Measurements from ENCODE around the gene SIRPB1.
"Not testable (repeated sequence)": the region's sequence is repeated elsewhere in the genome, so short reads cannot be mapped to it uniquely, and the experiment has no call there.

Gene SIRPB1

DNA sequence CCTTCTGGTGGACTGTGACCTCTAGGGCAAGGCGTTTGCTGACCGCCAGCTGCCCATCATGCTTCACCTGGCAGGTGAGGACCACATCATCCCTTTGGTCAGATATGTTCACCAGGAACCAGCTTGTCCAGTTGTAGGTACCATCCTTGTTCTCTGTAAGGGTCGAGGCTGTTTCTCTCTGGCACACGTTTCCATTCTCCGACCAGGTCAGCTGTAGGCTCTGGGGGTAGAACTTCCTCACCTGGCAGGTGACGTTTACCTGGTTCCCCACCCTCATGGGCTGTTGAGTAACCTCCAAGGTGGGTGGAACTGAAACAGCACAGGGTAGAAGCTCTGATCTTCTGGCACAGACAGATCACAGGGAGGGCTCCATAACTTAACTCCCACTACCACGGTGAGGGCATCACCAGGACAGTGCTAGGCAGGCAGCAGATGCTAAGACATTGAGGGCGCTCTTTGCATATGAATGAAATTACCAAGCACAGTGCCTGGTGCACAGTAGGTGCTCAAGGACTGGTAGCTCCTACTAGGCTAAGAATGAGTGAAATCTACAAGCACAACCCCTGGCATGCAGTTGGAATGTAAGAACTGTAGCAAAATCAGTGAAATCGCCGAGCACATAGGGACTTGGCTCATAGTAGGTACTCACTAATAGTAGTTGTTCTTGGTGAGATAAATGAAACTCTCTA, 15.6 kb upstream of the SIRPB1 start:
- DNase-seq = no peak

DNA sequence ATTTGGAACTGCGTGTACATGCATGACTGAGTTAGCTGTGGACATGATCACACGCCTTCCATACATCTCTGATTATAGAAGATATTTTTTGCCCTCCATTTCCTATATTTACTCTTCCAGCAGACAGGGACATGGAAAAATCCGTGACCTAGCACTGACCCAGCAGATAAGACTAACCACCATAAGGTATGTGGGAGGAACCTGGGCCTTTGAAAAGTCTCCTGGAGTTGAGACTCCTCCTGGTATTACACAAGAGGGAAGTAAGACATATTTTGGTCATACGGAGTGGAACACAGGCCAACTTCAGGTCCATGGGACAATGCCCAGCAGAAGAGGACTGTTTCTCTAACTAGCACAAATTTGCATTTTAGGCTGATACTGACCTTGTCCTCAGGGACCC, 13.7 kb upstream of the SIRPB1 start:
- DNase-seq = no peak

DNA sequence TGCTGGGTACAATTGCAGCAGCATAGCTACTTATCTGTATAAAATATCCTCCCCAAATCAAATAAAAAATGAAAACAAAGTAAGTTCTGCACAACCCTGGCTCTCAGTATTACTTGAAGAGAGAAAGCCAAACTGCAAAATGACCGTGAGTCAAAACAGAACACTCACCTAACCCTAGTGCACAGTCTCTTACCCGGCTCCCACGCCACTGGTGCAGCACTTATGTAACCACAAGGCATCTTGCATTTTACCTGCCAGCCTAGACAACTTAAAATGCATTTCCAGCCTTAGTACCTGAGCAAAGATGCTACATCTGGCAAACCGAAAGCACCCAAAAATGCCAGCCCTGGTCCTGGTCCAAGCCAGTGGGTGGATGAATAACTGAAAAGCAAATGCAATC, 12.4 kb upstream of the SIRPB1 start:
- peak; percentile 43 to 48 for DNase-seq

DNA sequence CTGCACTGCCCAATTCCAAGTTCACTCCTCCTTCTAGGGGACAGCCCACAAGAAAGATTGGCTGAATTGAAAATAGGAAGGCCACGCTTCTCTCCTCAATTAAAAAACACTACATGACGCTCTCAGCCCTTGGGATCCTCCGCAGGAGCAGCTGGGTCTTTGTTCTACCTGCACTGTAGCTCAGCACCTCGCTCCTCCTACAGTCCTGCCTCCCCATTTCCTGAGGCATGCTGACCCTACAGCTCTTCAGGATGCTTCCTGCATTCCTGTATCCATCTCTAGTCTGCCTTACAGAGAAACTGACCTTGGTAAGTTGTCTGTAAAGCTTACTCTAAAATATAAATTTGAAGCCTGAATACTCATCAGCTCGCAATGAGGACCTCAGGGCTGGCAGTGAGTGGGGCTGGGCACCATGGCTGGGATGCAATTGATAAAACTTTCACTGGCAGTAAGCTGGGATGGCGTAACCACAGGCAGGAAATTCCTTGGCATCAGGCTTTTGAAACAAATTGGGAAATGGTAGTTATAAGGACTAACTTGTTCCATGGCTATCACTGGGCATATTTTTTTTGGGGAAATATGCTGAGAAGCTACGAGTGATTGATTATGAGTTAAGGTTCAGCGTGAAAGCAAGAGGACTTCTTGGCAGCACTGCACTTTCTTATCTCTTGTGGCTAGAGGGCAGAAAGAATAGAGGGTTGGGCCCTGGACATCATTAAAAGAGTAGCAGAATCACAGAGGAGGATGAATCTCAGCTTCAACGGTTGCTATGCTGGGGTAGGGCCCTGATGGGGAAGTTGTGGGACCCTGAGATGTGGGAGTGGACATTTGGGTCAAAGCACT, 11.7 kb upstream of the SIRPB1 start:
- no peak for DNase-seq

DNA sequence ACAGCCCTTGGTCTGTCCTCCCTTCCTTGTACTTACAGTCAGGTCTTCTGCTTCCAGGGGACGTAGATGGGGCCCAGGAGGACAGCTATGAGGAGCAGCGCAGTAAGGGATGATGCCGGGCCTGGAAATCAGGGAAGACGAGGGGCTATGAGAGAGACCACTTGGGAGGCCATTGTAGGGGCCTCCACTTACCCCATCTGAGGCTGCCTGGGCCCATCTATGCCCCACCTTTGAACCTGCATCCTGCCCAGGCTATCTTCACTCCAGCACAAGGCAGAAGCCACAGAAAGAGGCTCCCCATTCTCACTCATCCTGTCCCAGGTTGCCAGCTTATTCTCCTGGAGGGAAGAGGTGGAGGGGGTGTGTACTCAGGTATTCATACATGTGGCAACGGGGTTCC, 10.4 kb upstream of the SIRPB1 start:
- no peak for DNase-seq

DNA sequence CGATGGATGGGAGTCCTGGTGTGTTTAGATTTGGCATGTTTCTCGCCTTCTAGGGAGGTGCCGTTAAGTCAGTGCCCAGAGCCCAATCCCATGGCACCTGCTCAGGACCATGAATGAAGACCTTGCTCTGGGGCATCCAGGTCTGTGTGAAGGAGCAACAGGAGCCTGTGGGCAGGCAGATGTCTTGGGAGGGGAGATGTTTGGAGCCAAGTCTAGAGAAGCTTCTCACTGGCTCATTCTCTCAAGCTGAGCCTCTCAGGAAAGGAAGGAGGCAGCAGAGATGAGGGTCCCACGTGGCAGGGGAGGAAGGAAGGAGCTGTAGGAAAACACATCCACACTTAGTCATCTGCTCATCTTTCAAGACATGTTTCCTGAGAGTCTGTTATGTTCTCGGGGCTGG, 9.5 kb upstream of the SIRPB1 start:
- no peak for DNase-seq

DNA sequence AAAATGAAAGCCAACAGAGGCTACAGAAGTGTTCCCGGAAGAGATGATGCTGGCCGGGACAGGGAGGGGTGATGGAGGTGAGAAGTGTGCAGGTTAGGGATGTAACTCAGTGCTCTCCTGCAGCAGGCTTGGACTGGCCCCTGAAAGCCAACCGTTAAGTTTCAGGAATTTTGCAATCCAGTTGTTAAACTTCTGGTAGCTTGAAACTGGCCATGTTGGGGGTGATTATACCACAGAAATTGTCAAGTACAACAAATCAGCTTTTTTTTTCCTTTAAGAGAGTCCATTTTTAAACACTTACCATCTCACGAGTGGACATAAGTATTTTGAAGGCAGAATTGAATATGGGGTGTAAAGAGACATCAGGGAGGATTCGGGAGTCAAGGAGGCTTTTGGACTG, 8.8 kb upstream of the SIRPB1 start:
- DNase-seq = no peak

DNA sequence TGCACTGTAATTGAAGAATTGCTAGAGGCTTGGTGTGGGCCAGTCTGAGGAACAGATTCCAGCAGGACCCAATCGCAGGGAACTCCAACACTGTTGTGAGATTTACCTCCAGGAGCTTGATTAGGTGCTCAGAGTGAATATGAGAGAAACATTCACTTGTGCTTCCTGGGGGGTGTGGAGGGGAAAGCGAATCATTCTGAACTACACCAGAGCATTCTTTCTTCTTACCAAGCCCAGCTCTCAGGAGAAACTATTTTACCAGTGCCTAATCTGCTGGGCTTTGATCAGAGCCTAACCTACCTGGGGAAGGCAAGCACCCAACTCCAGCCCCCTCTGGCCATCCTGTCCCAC, 7.4 kb upstream of the SIRPB1 start:
- DNase-seq = no peak

DNA sequence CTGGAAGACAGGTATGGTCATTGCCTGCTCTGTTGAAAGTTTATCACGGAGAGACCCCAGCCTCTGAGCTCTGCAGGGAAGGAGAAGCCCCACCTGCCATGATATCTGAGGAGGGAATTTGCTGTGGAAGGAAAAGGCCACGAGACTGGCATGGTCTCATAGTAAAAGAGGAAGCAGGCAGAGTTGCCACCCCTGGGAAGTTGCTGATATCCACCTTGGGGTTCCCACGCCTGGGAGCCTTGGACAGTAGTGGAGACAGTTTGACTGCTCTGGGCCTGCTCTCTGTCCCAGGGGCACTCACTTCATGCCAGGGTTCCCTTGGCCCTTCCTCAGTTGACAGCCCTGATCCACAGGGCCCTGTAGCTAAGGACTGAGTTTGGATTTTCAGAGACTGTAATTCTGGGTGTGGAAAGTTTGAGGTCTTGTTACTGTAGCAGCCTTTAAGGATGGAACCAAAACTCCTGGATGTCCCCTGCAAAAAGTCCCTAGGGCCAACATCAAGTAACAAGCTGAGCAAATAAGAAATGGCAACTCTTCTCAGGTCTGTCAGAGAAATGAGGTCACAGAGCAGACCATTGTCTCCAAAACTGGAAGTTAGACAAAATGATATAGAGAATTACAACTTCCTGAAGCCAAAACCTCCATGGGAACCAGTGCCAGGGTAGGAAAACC, 6.9 kb upstream of the SIRPB1 start:
- DNase-seq = no peak

DNA sequence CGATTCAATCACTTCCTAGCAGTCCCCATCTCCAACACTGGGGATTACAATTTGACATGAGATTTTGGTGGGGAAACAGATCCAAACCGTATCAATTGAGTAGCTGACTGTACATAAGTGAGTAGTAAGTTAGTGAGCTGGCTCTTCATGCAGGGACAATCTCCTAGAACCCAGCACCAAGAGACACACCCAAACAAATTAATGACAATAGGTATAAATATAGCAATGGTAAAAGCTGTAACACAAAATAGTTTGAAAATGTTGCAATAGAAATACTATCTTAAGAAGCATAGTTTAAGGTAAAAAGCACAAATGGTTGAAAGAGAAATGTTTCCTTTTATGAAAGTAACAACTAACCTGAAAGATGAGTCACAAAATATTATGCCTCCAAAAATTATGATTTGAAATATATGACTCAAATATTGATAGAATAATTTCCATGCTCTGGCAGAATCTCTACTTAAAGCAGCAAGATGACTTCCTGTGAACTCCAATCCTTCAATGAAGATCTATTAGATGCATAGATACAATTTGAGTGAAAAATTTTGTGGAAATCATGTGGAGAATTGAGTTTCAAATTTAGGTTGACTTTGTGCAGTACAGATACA, 5.4 kb upstream of the SIRPB1 start:
- no peak for DNase-seq

DNA sequence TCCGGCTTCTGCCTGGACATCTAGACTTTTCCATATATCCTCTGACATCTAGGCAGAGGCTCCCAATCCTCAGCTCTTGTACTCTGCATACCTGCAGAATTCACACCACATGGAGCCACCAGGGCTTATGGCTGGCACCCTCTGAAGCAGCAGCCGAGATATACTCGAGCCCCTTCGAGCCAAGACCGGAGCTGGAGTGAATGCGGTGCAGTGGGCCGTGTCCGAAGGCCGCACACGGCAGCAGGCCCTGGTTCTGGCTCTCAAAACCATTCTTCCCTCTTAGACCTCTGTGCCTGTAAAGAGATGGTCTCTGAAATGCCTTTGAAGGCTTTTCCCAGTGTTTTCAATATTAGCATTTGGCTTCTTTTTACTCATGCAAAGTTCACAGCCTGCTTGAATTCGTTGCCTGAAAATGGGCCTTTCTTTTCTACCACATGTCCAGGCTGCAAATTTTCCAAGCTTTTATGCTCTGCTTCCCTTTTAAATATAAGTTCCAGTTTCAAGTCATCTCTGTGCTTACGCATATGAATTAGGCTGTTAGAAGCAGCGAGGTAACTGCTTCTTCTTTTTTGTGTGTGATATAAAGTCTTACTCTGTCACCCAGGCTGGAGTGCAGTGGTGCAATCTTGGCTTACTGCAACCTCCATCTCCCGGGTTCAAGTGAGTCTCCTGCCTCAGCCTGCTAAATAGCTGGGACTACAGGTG, 3.8 kb upstream of the SIRPB1 start:
- DNase-seq = no peak

DNA sequence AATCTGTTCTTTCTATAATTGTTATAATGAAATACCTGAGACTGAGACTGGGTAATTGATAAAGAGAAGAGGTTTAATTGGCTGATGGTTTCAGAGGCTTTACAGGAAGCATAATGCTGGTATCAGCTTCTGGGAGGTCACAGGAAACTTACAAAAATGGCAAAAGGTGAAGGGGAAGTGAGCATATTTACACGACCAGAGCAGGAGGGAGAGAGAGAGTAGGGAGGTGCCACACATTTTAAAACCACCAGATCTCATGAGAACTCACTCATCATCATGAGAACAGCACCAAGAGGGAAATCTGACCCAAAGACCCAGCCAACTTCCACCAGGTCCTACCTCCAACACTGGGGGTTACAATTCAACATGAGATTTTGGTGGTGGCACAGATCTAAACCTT, 2.6 kb upstream of the SIRPB1 start:
- DNase-seq = no peak

DNA sequence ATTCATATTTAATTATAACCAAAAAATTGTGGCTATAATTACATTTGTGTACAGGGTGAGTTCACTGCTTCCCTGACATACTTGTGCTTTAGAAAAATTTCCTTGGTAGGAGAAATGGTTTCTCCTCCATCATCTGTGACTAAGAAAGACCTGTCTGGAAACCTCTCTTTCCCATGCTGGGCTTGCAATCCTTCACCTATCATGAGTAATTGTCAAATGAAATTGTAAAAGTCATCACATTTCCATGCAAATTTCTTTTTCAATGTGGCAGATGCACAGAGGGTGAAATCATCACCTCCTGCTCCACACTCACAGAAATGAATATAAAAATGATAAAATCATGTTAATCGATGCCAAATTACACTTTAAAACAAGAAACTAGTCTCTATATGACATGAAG, 1.5 kb upstream of the SIRPB1 start:
- DNase-seq = no peak

DNA sequence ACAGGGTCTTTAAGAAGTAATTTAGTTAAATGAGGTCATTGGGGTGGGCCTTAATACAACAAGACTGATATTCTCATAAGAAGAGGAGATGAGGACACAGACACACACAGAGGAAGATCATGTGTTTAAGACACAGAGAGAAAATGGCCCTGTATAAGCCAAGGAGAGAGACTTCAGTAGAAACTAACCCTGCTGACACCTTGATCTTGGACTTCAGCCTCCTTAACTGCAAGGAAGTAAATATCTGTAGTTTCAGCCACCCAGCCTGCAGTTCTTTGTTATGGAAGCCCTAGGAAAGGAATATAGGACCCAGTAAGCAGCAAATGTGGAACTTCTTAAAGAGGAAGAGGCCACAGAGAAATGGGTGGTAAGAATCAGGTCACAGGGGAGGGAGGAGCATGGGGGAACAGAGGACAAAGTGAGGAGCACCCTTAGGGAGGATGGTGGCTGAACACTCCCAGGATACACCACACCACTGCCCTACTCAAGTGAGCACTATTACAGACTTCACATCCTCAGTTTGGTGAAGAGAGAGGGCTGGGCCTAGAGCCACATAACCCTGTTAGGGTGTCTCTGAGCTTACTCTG, 762 bp downstream of the SIRPB1 start:
- no peak for DNase-seq

DNA sequence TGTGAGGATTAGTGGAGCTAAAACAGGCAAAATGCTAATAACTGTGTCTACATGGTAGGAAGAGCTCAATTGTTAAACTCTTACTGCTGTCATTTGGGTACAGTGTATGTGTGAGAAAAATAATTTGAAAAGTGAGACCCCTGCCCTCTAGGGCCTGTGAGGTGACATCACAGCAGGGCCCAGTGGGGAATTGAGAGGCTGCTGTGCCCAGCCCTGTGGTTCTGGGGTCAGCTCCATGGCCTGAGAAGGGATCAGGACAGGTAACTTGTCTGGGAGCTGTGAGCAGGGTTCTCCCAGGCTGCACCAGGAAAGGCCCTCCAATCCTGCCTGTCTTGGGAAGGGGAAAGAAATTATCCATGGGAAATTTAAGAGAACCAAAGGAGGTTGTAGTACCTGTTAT, 1.3 kb downstream of the SIRPB1 start:
- DNase-seq = no peak

DNA sequence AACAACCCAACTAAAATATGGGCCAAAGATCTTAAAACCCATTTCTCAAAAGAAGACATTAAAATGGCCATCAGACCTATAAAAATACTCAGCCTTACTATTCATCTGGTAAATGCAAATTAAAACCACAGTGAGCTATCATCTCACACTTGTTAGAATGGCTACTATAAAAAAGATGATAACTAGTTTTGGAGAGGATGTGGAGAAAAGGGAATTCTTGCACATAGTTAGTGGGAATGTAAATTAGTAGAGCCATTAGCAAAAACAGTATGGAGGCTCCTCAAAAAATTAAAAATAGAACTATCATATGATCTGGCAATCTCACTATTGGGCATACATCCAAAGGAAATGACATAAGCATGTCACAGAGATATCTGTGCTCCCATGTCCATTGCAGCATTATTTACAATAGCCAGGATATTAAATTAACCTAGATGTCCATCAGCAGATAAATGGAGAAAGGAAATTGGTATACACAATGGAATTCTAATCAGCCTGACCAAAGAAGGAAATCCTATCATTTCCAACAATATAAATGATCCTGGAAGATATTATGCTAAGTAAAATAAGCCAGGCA, 2.9 kb downstream of the SIRPB1 start:
- no peak for DNase-seq

DNA sequence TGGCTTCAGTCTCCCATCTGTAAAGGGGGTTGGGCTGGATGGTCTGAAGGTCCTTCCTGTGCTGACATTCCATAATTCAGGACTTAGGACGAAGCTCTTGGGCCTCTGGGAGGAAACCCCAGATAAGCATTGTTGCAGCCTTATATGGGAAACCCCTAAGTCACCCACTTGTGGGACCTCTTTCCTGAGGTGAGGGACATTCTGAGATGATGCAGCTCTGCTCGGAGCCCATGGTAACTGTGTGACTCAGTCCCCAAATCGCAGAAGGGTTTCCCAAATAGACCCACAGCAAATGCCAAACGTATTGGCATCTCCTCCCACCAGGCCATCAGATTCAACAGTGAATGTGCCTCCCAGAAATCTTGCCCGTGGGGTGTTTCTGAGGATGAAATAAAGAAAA, 9.4 kb downstream of the SIRPB1 start:
- not testable (repeated sequence) for DNase-seq

DNA sequence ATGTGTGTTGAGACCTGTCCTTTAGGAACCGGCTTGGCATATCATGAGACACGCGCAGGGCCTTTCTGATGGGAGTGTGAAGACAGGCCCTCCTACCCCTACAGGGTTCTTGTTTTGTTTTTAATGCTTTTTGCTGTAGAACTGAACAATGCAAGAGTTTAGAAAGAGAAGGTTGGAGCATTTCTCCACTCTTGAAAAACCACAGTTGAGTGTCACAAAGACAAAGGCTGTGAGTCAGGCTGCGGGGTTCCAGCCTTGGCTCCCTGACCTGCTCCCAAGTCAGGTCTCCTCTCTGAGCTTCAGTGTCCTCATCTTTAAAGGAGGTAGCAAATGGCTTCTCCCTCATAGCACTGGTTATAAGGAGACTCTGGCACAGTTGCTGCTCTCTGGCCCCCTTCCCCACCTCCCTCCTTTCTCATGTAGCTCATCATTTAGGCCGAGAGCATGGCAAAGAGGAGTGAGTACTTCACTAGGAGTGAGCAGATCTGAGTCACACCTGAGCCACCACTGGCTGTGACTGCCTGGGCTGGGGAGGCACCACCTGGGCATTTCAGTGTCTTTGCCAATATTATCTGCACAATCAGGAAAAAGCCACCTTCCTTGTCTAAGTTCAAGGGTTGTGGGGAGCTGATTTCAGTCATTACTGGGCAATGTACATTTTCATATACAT, 11.0 kb downstream of the SIRPB1 start:
- not testable (repeated sequence) for DNase-seq

DNA sequence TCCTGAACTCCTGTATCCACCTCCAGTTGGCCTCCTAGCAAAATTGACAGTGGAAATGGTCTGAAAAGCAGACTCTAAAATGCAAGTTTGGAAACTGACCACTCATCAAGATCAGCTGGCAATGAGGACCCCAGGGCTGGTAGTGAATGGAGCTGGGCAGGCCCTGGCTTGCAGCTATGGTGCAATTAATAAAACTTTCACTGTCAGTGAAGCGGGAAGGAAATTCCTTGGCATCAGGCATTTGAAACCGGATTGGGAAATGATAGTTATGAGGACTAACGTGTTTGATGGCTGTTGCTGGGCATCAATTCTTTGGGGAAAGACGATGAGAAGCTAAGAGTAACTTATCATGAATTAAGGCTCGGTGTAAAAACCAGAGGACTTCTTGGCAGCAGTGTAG, 19.1 kb downstream of the SIRPB1 start:
- DNase-seq = no peak

DNA sequence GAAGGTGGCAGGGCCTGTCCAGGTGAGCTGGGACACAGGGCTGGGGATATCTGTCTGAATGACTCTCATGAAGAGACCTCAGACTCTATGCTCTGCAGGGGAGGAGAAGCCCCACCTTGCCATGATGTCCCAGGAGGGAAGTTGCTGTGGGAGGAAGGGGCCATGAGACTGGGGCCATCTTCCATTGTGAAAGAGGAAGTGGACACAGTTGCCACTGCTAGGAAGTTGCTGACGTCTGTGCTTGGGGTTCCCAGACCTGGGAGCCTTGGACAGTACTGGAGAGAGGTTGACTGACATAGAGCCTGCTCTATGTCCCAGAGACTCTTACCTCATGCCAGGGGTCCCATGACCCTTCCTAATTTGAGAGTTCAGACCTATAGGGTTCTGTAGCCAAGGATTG, 24.5 kb downstream of the SIRPB1 start:
- no peak for DNase-seq

Data from stimulated activated CD4-positive, alpha-beta T cell treated with anti-CD3 and anti-CD28 coated beads, Interleukin-4, amount 100 ng/mL, for 4 hours (primary cell).